Liver (tissue), 9 donors: ENCODE measurements around the gene KRTAP2-2. TPM values are rescaled to one million over a fixed set of nuclear protein-coding genes. Genes with fewer than 3 reads are reported as not detected.
"Not testable (repeated sequence)": the region's sequence is repeated elsewhere in the genome, so short reads cannot be mapped to it uniquely, and the experiment has no call there.

Experiments used
- DNase-seq: peaks from one replicate; pipeline ENCODE4 v3.0.0-alpha.2; 2017; ENCODE audit warnings: low spot score
- H3K27ac ChIP-seq, 2 donors: one replicate each; pipeline ENCODE4 v1.7.0; 2013; ENCODE audit warnings: inconsistent platforms in 2 of 2, low read length in 2 of 2, control low read depth in 1 of 2, low read depth in 1 of 2, mild to moderate bottlenecking in 1 of 2
- H3K27me3 ChIP-seq, 4 donors: one replicate each; pipeline versions ENCODE4 v1.6.1 to v1.7.0; 2013; ENCODE audit warnings: low read length in 3 of 4, inconsistent platforms in 1 of 4, mild to moderate bottlenecking in 1 of 4, moderate library complexity in 1 of 4; ENCODE audit not compliant: control insufficient read depth in 4 of 4, insufficient read depth in 4 of 4
- H3K36me3 ChIP-seq, 4 donors: one replicate each; pipeline versions ENCODE4 v1.6.1 to v1.7.0; 2013; ENCODE audit warnings: low read length in 3 of 4, mild to moderate bottlenecking in 3 of 4, low read depth in 1 of 4, moderate library complexity in 1 of 4; ENCODE audit not compliant: control insufficient read depth in 4 of 4, insufficient read depth in 3 of 4
- H3K4me1 ChIP-seq, 4 donors: one replicate each; pipeline versions ENCODE4 v1.6.1 to v1.7.0; 2013; ENCODE audit warnings: low read length in 3 of 4, mild to moderate bottlenecking in 3 of 4, moderate library complexity in 1 of 4; ENCODE audit not compliant: control insufficient read depth in 4 of 4, insufficient read depth in 4 of 4
- H3K4me3 ChIP-seq, 3 donors: one replicate each; pipeline versions ENCODE4 v1.6.1 to v1.7.0; 2013; ENCODE audit warnings: low read length in 3 of 3, control low read depth in 1 of 3, low read depth in 1 of 3, mild to moderate bottlenecking in 1 of 3
- H3K9ac ChIP-seq, 2 donors: one replicate each; pipeline ENCODE4 v1.7.0; 2013; ENCODE audit warnings: low read length in 2 of 2, mild to moderate bottlenecking in 2 of 2, moderate library complexity in 2 of 2, control low read depth in 1 of 2, low read depth in 1 of 2
- H3K9me3 ChIP-seq, 4 donors: one replicate each; pipeline versions ENCODE4 v1.6.1 to v1.7.0; 2013; ENCODE audit warnings: low read length in 3 of 4; ENCODE audit not compliant: control insufficient read depth in 4 of 4
- CTCF ChIP-seq: fragments of 150-350 bp; IDR thresholded peaks from 2 replicates; pipeline ENCODE4 v1.5.1; 2017; ENCODE audit warnings: improper control_type of control experiment, low read depth, low read length; ENCODE audit not compliant: missing input control
- FOXA2 ChIP-seq: IDR thresholded peaks from 2 replicates; pipeline ENCODE4 v1.6.1; 2016; ENCODE audit warnings: antibody characterized with exemption
- GABPA ChIP-seq, 2 donors: IDR thresholded peaks in 1 of 2; conservative IDR thresholded peaks in 1 of 2; 2 replicates each; pipeline ENCODE4 v1.6.1; 2016; ENCODE audit warnings: antibody characterized with exemption in 2 of 2, mild to moderate bottlenecking in 1 of 2, moderate library complexity in 1 of 2
- HNF4A ChIP-seq, 2 donors: conservative IDR thresholded peaks; 2 replicates each; pipeline ENCODE4 v1.6.1; 2016; ENCODE audit warnings: antibody characterized with exemption in 2 of 2, mild to moderate bottlenecking in 2 of 2
- NR2F2 ChIP-seq: IDR thresholded peaks from 2 replicates; pipeline ENCODE4 v1.6.1; 2016; ENCODE audit warnings: antibody characterized with exemption
- RAD21 ChIP-seq, 2 donors: IDR thresholded peaks; 2 replicates each; pipeline ENCODE4 v1.6.1; 2016; ENCODE audit warnings: antibody characterized with exemption in 2 of 2, mild to moderate bottlenecking in 2 of 2
- YY1 ChIP-seq: IDR thresholded peaks from 2 replicates; pipeline ENCODE4 v1.6.1; 2016; ENCODE audit warnings: antibody characterized with exemption, mild to moderate bottlenecking
- ZBTB33 ChIP-seq: IDR thresholded peaks from 2 replicates; pipeline ENCODE4 v1.6.1; 2016; ENCODE audit warnings: antibody characterized with exemption
- WGBS: extraction: QIAGEN DNeasy Blood & Tissue Kit; methylation state at CpG from one replicate; pipeline ENCODE4 v1.1.7; 2013; 5-methylcytosine and 5-hydroxymethylcytosine counted together
- polyA plus RNA-seq, 2 donors: library from polyadenylated mRNA; stranded (reverse) in 1 of 2; unstranded in 1 of 2; fragments of 200-250 nt in 1 of 2; fragments of >200 nt in 1 of 2; fragmentation: Nextera tagmentation in 1 of 2; extraction: Ambion mirVana in 1 of 2; gene quantifications; one replicate each; pipeline versions ENCODE4 v1.2.1 to v1.2.3, GENCODE V29; 2013 to 2015
- total RNA-seq, 2 donors: library from RNA; depleted of rRNA; stranded (reverse); fragments of >200 nt; gene quantifications; one replicate each; pipeline ENCODE4 v1.2.3, GENCODE V29; 2014
- donor health status: healthy.
- donor health status: healthy.
- donor health status: healthy.
- donor health status: healthy.
- donor health status: healthy.

Gene KRTAP2-2
- total and polyA plus RNA-seq, 4 donors: not detected

- Histone ChIP-seq H3K4me1 (no peaks in the 10 kb centered on the region), H3K9ac (no peak overlapping the region), H3K4me3 (no peak overlapping the region), H3K36me3 (no peaks in the 10 kb centered on the region), H3K27me3 (no peaks in the 10 kb centered on the region), H3K27ac (no peak overlapping the region), H3K9me3 (no peaks in the 10 kb centered on the region)
- 77% methylated on average over 2 of the region's 2 CpGs for WGBS
- TF ChIP-seq ZBTB33 (no peak), CTCF (no peak), FOXA2 (no peak)
- DNase-seq: no peak
These were observed 17.1 kb downstream of the KRTAP2-2 start for GRCh38 chr17:41037853-41038350.

- DNase-seq, H3K9ac ChIP-seq, H3K4me1 ChIP-seq, H3K4me3 ChIP-seq, H3K36me3 ChIP-seq, H3K9me3 ChIP-seq, H3K27me3 ChIP-seq, H3K27ac ChIP-seq: not testable (repeated sequence)
- WGBS: 92% methylated on average over 10 of the region's 10 CpGs
These were observed 20.6 kb downstream of the KRTAP2-2 start, which contains the start of gene KRTAP1-3 for GRCh38 chr17:41034346-41034935. KRTAP1-3 (minus strand) TSS chr17:41034874; CDS start chr17:41034821, 53 bp downstream.

- TF ChIP-seq FOXA2: no peak
- Histone ChIP-seq H3K9ac (no peak within 1 kb of the TSS), H3K4me3 (no peak within 1 kb of the TSS), H3K9me3 (no peaks in the 10 kb centered on the region), H3K36me3 (no peaks in the 10 kb centered on the region), H3K4me1 (no peaks in the 10 kb centered on the region), H3K27ac (no peak within 1 kb of the TSS), H3K27me3 (peaks cover 0 to 3% (median 0%) of the 10 kb centered on the region in 4 donors)
- DNase-seq: no peak
- WGBS: 66% methylated on average over 12 of the region's 12 CpGs
These were observed 25.3 kb downstream of the KRTAP2-2 start, which contains the start of gene KRTAP1-4 for GRCh38 chr17:41029633-41030245. KRTAP1-4 (minus strand) TSS chr17:41030195; CDS start chr17:41030078, 117 bp downstream.

GRCh38 chr17:41026715-41027471 lies 28.1 kb downstream of the KRTAP2-2 start, which contains the start of gene KRTAP1-5:
KRTAP1-5 (minus strand) TSS chr17:41027208; CDS start chr17:41027155, 53 bp downstream.
- H3K4me1 ChIP-seq: no peaks in the 10 kb centered on the region
- no peak within 1 kb of the TSS for H3K9ac ChIP-seq
- peaks cover 0 to 3% (median 0%) of the 10 kb centered on the region in 4 donors for H3K27me3 ChIP-seq
- no peak within 1 kb of the TSS for H3K4me3 ChIP-seq
- 72% methylated on average over 9 of the region's 9 CpGs for WGBS
- no peak for DNase-seq
- H3K27ac ChIP-seq: no peak within 1 kb of the TSS
- no peaks in the 10 kb centered on the region for H3K36me3 ChIP-seq
- H3K9me3 ChIP-seq: peaks cover 0 to 3% (median 0%) of the 10 kb centered on the region in 4 donors
- TF ChIP-seq RAD21 (IDR thresholded peaks at IDR 0.05): no peak
- TF ChIP-seq CTCF: no peak
- no peak for TF ChIP-seq GABPA (IDR thresholded peaks at IDR 0.05 in 1 of 2, conservative IDR thresholded peaks at IDR 0.05 in 1 of 2)
- no peak for TF ChIP-seq YY1
- no peak for TF ChIP-seq NR2F2
- TF ChIP-seq HNF4A (conservative IDR thresholded peaks at IDR 0.05): no peak
- TF ChIP-seq ZBTB33: no peak
